ENCODE data around the gene SLC6A17.

SLC6A17 gene

GRCh38 chr1:110133436-110133835, 16.9 kb upstream of the SLC6A17 start:
- in situ Hi-C loops (cut with HindIII; ENCODE audit: low sequenced_read_pairs): no loop called here
- no peak for TF ChIP-seq CTCF (IDR thresholded peaks at IDR 0.05; ENCODE audit: low read depth, low read length)
- no peak overlapping the region for H3K4me3 ChIP-seq (ENCODE audit: low read depth, low read length)
- no peak for DNase-seq (ENCODE audit: low read depth, low spot score)

GRCh38 chr1:110134050-110134595, 16.2 kb upstream of the SLC6A17 start:
- peak; percentile 27 for DNase-seq (ENCODE audit: low read depth, low spot score)
- in situ Hi-C loops (cut with HindIII; ENCODE audit: low sequenced_read_pairs): no loop called here
- no peak overlapping the region for H3K4me3 ChIP-seq (ENCODE audit: low read depth, low read length)
- TF ChIP-seq CTCF (IDR thresholded peaks at IDR 0.05; ENCODE audit: low read depth, low read length): no peak

- H3K4me3 ChIP-seq (ENCODE audit: low read depth, low read length): no peak overlapping the region
- no peak for DNase-seq (ENCODE audit: low read depth, low spot score)
- in situ Hi-C loops (cut with HindIII; ENCODE audit: low sequenced_read_pairs): no loop called here
- no peak for TF ChIP-seq CTCF (IDR thresholded peaks at IDR 0.05; ENCODE audit: low read depth, low read length)
These were observed 15.0 kb upstream of the SLC6A17 start for GRCh38 chr1:110135246-110135645.

GRCh38 chr1:110135666-110136065, 14.6 kb upstream of the SLC6A17 start:
- H3K4me3 ChIP-seq (ENCODE audit: low read depth, low read length): no peak overlapping the region
- no peak for DNase-seq (ENCODE audit: low read depth, low spot score)
- in situ Hi-C loops (cut with HindIII; ENCODE audit: low sequenced_read_pairs): no loop called here
- no peak for TF ChIP-seq CTCF (IDR thresholded peaks at IDR 0.05; ENCODE audit: low read depth, low read length)

- H3K4me3 ChIP-seq (ENCODE audit: low read depth, low read length): no peak overlapping the region
- no peak for TF ChIP-seq CTCF (IDR thresholded peaks at IDR 0.05; ENCODE audit: low read depth, low read length)
- no peak for DNase-seq (ENCODE audit: low read depth, low spot score)
- in situ Hi-C loops (cut with HindIII; ENCODE audit: low sequenced_read_pairs): no loop called here
These were observed 13.4 kb upstream of the SLC6A17 start for GRCh38 chr1:110136911-110137310.

- no peak for DNase-seq (ENCODE audit: low read depth, low spot score)
- TF ChIP-seq CTCF (IDR thresholded peaks at IDR 0.05; ENCODE audit: low read depth, low read length): no peak
- in situ Hi-C loops (cut with HindIII; ENCODE audit: low sequenced_read_pairs): no loop called here
These were observed 11.3 kb upstream of the SLC6A17 start for GRCh38 chr1:110138956-110139355.

GRCh38 chr1:110144366-110144765, 5.9 kb upstream of the SLC6A17 start:
- no peak for DNase-seq (ENCODE audit: low read depth, low spot score)
- no peak for TF ChIP-seq CTCF (IDR thresholded peaks at IDR 0.05; ENCODE audit: low read depth, low read length)
- in situ Hi-C loops (cut with HindIII; ENCODE audit: low sequenced_read_pairs): no loop called here
- H3K4me3 ChIP-seq (ENCODE audit: low read depth, low read length): no peak overlapping the region

More at GRCh38 chr1:110138956-110139355, 11.3 kb upstream of the SLC6A17 start:
- no peak overlapping the region for H3K4me3 ChIP-seq (ENCODE audit: low read depth, low read length)
